ENCODE data around the gene DNAJB11. TPM values are rescaled to one million over a fixed set of nuclear protein-coding genes. Genes with fewer than 3 reads are reported as not detected.

The DNAJB11 gene
- total and polyA plus RNA-seq, 2 of the 4 experiments (the other 2 are of a cell fraction): 27.4 to 48.6 TPM

GRCh38 chr3:186523434-186523833 is 47.1 kb upstream of the DNAJB11 start:
- DNase-seq: no peak
- no peak overlapping the region for H2AFZ ChIP-seq (replicated peaks; ENCODE audit: low read length, poor library complexity)
- no peak overlapping the region for H2BK20ac ChIP-seq (ENCODE audit: low read depth, low read length)
- H3K9ac ChIP-seq (ENCODE audit: low read depth, low read length): no peak overlapping the region
- H3K9me3 ChIP-seq (ENCODE audit: control insufficient read depth, insufficient read depth, low read length): no peaks in the 10 kb centered on the region
- BruUV-seq (replicated peaks): no TSS peak
- no peak overlapping the region for H3K56ac ChIP-seq (ENCODE audit: extremely low read depth, insufficient read depth, low read length)
- H3K36me3 ChIP-seq (ENCODE audit: control insufficient read depth, insufficient read depth, low read length): no peaks in the 10 kb centered on the region
- ChIA-PET POLR2A (ENCODE audit: unreplicated experiment) (no interaction called here), CTCF (interaction anchor here (0.8 kb wide), 1 partner anchor 17 kb away, joined by 3 read pairs; no protein-coding TSS in a partner anchor)
- no peak overlapping the region for H2AK9ac ChIP-seq (replicated peaks; ENCODE audit: low read depth, low read length, poor library complexity)
- H3K4me1 ChIP-seq (ENCODE audit: control insufficient read depth, insufficient read depth, low read length): no peaks in the 10 kb centered on the region
- no peak overlapping the region for H4K91ac ChIP-seq (ENCODE audit: insufficient read depth, low read depth, low read length)
- intact Hi-C loops (cut with micrococcal nuclease) (no loop called here), dilution Hi-C loops (cut with HindIII; ENCODE audit: low sequenced_read_pairs, unreplicated experiment) (no loop called here), in situ Hi-C loops (cut with MboI; ENCODE audit: low sequenced_read_pairs) (no loop called here)
- no peak overlapping the region for H3K18ac ChIP-seq (ENCODE audit: low read depth, low read length)
- H4K5ac ChIP-seq (ENCODE audit: low read depth, low read length): no peak overlapping the region
- no peak overlapping the region for H2AK5ac ChIP-seq (ENCODE audit: low read depth, low read length)
- H3K14ac ChIP-seq (replicated peaks; ENCODE audit: low read depth, low read length): no peak overlapping the region
- no peak for ATAC-seq (ENCODE audit: low read depth)
- H3K4ac ChIP-seq (ENCODE audit: low read depth, low read length): no peak overlapping the region
- H3K79me1 ChIP-seq (ENCODE audit: low read depth in 1 of 2, low read length in 2 of 2): no peaks in the 10 kb centered on the region
- no peak overlapping the region for H2BK5ac ChIP-seq (ENCODE audit: low read depth, low read length, poor library complexity, severe bottlenecking)
- no peaks in the 10 kb centered on the region for H3K9me1 ChIP-seq (ENCODE audit: insufficient read depth, low read length)
- TF ChIP-seq MXI1 (IDR thresholded peaks at IDR 0.05; ENCODE audit: borderline replicate concordance, low read depth, low read length): no peak
- no peak for TF ChIP-seq NFE2L2 (IDR thresholded peaks at IDR 0.05; ENCODE audit: low read depth, low read length)
- no peak for TF ChIP-seq MAZ (IDR thresholded peaks at IDR 0.05; ENCODE audit: borderline replicate concordance, low read depth, low read length)
- no peak for TF ChIP-seq RCOR1 (IDR thresholded peaks at IDR 0.05; ENCODE audit: insufficient replicate concordance, low read length)
- TF ChIP-seq RFX5 (IDR thresholded peaks at IDR 0.05; ENCODE audit: low read depth, low read length): no peak
- no peak for TF ChIP-seq RAD21 (IDR thresholded peaks at IDR 0.05; ENCODE audit: low read length)
- no peak for TF ChIP-seq SMC3 (IDR thresholded peaks at IDR 0.05; ENCODE audit: low read depth, low read length)
- TF ChIP-seq, protein P1, sequence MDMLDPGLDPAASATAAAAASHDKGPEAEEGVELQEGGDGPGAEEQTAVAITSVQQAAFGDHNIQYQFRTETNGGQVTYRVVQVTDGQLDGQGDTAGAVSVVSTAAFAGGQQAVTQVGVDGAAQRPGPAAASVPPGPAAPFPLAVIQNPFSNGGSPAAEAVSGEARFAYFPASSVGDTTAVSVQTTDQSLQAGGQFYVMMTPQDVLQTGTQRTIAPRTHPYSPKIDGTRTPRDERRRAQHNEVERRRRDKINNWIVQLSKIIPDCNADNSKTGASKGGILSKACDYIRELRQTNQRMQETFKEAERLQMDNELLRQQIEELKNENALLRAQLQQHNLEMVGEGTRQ (IDR thresholded peaks at IDR 0.05; ENCODE audit: low read depth, low read length): no peak
- no peak for TF ChIP-seq MAFK (IDR thresholded peaks at IDR 0.05; ENCODE audit: low read depth, low read length)
- no peak for TF ChIP-seq CHD1 (IDR thresholded peaks at IDR 0.05; ENCODE audit: low read depth, low read length)
- no peak for TF ChIP-seq FOS (IDR thresholded peaks at IDR 0.05; ENCODE audit: low read depth, low read length)
- TF ChIP-seq ELK1 (IDR thresholded peaks at IDR 0.05; ENCODE audit: borderline replicate concordance, low read depth, low read length): no peak
- TF ChIP-seq CEBPB (IDR thresholded peaks at IDR 0.05; ENCODE audit: low read depth, low read length): no peak
- TF ChIP-seq, protein P2, sequence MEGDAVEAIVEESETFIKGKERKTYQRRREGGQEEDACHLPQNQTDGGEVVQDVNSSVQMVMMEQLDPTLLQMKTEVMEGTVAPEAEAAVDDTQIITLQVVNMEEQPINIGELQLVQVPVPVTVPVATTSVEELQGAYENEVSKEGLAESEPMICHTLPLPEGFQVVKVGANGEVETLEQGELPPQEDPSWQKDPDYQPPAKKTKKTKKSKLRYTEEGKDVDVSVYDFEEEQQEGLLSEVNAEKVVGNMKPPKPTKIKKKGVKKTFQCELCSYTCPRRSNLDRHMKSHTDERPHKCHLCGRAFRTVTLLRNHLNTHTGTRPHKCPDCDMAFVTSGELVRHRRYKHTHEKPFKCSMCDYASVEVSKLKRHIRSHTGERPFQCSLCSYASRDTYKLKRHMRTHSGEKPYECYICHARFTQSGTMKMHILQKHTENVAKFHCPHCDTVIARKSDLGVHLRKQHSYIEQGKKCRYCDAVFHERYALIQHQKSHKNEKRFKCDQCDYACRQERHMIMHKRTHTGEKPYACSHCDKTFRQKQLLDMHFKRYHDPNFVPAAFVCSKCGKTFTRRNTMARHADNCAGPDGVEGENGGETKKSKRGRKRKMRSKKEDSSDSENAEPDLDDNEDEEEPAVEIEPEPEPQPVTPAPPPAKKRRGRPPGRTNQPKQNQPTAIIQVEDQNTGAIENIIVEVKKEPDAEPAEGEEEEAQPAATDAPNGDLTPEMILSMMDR (conservative IDR thresholded peaks at IDR 0.05; ENCODE audit: low read depth, low read length): no peak
- no peak for TF ChIP-seq BHLHE40 (IDR thresholded peaks at IDR 0.05; ENCODE audit: low read depth, low read length)
- TF ChIP-seq POLR2A (IDR thresholded peaks at IDR 0.05; ENCODE audit: low read depth, low read length): no peak
- no peak overlapping the region for H3K27ac ChIP-seq (ENCODE audit: insufficient read depth, low read length)
- WGBS, 2 experiments (ENCODE audit: extremely low coverage in 2 of 2, insufficient read length in 1 of 2): no CpG with 5 or more reads among the region's 2 CpGs
- H4K20me1 ChIP-seq (ENCODE audit: insufficient read depth, low read length): no peaks in the 10 kb centered on the region
- no peak overlapping the region for H3K4me3 ChIP-seq (ENCODE audit: insufficient read depth, low read depth, low read length)
- no peak overlapping the region for H3K4me2 ChIP-seq (ENCODE audit: low read depth, low read length)
- H3K27me3 ChIP-seq (ENCODE audit: control insufficient read depth, insufficient read depth, low read length): peaks cover 32% of the 10 kb centered on the region
- no peak overlapping the region for H2BK120ac ChIP-seq (ENCODE audit: low read depth, low read length)
- no peak overlapping the region for H2BK15ac ChIP-seq (ENCODE audit: low read depth, low read length)
- no peak overlapping the region for H4K8ac ChIP-seq (ENCODE audit: low read depth in 2 of 2, low read length in 2 of 2)
- no peak overlapping the region for H3K23ac ChIP-seq (ENCODE audit: low read depth, low read length)

Measured in IMR-90 (cell line).